ENCODE results near the gene ELP2.
"Not testable (repeated sequence)": the region's sequence is repeated elsewhere in the genome, so short reads cannot be mapped to it uniquely, and the experiment has no call there.

The ELP2 gene

GRCh38 chr18:36167692-36168218, 38.1 kb downstream of the ELP2 start:
- no peak for DNase-seq

- DNase-seq, result not testable (repeated sequence)
Observed at GRCh38 chr18:36168296-36168695, 38.6 kb downstream of the ELP2 start.

- DNase-seq, result no peak
Observed at GRCh38 chr18:36169938-36170337, 40.2 kb downstream of the ELP2 start.

GRCh38 chr18:36175481-36175880, 45.8 kb downstream of the ELP2 start:
- DNase-seq, result no peak

GRCh38 chr18:36176177-36176584, 46.5 kb downstream of the ELP2 start:
- DNase-seq, result no peak

- no peak for DNase-seq
Observed at GRCh38 chr18:36176711-36177110, 47.0 kb downstream of the ELP2 start.

GRCh38 chr18:36177913-36178312, 48.2 kb downstream of the ELP2 start:
- DNase-seq, result no peak

GRCh38 chr18:36179562-36180355, 50.1 kb downstream of the ELP2 start:
- no peak for DNase-seq

- DNase-seq, result no peak
Observed at GRCh38 chr18:36181441-36181840, 51.7 kb downstream of the ELP2 start.

GRCh38 chr18:36181898-36182506, 52.3 kb downstream of the ELP2 start:
- no peak for DNase-seq

- no peak for DNase-seq
Observed at GRCh38 chr18:36183033-36183432, 53.3 kb downstream of the ELP2 start.

- no peak for DNase-seq
Observed at GRCh38 chr18:36183987-36184386, 54.3 kb downstream of the ELP2 start.

GRCh38 chr18:36185157-36185556, 55.5 kb downstream of the ELP2 start:
- DNase-seq, result no peak

- DNase-seq, result no peak
Observed at GRCh38 chr18:36185901-36186460, 56.3 kb downstream of the ELP2 start.

GRCh38 chr18:36186461-36187192, 56.9 kb downstream of the ELP2 start:
- DNase-seq, result peak; percentile 37

- peak; percentile 76 for DNase-seq
Observed at GRCh38 chr18:36187193-36187825, 57.6 kb downstream of the ELP2 start, which contains the start of gene MOCOS. MOCOS (plus strand) TSS chr18:36187497; CDS start chr18:36187540, 43 bp downstream.

- DNase-seq, result no peak
Observed at GRCh38 chr18:36187826-36188721, 58.4 kb downstream of the ELP2 start.

- no peak for DNase-seq
Observed at GRCh38 chr18:36188916-36189315, 59.2 kb downstream of the ELP2 start.

- no peak for DNase-seq
Observed at GRCh38 chr18:36189486-36189885, 59.8 kb downstream of the ELP2 start.

GRCh38 chr18:36191286-36191685, 61.6 kb downstream of the ELP2 start:
- DNase-seq, result no peak

- no peak for DNase-seq
Observed at GRCh38 chr18:36191711-36192110, 62.0 kb downstream of the ELP2 start.

Measured in eye (tissue), 1 donor.